Panc1 (cell line): ENCODE data around the gene RAD50. TPM values are rescaled to one million over a fixed set of nuclear protein-coding genes. Genes with fewer than 3 reads are reported as not detected.
"Not testable (repeated sequence)": the region's sequence is repeated elsewhere in the genome, so short reads cannot be mapped to it uniquely, and the experiment has no call there.

ENCODE experiments used
- ATAC-seq: fragments of 200-7000 bp; cut with Tn5 transposase; 2 replicates; pipeline ENCODE4 v1.9.1; 2020; ENCODE audit warnings: mild to moderate bottlenecking, moderate library complexity
- BruUV-seq: library from RNA; stranded (reverse); fragments of 400-500 nt; replicated peaks from 2 replicates; lab custom pipeline; 2021; lab: Mats Ljungman, UMichigan
- CTCF ChIA-PET: fragments of 300-600 bp; sonication (Branson Sonifier 250); formaldehyde crosslinking; loops from one replicate; lab custom pipeline; 2022; ENCODE audit warnings: antibody characterized with exemption; lab: Charles Lee
- POLR2A ChIA-PET: fragments of 300-600 bp; sonication (Branson Sonifier 250); formaldehyde crosslinking; loops from one replicate; lab custom pipeline; 2022; ENCODE audit warnings: antibody characterized with exemption; lab: Charles Lee
- DNase-seq: peaks from one replicate; pipeline ENCODE4 v3.0.0-alpha.2; 2010; ENCODE audit warnings: low read depth, low spot score
- H3K27ac ChIP-seq: 2 replicates; pipeline ENCODE4 v1.5.1; 2011; ENCODE audit warnings: mild to moderate bottlenecking, low read length, inconsistent platforms
- H3K27me3 ChIP-seq: fragments of 200-500 bp; sonication (Bioruptor generic); 2 replicates; pipeline ENCODE4 v1.6.0; 2014; ENCODE audit warnings: low read length, inconsistent platforms; ENCODE audit not compliant: control insufficient read depth, insufficient read depth
- H3K36me3 ChIP-seq: fragments of 200-500 bp; sonication (Bioruptor generic); 2 replicates; pipeline ENCODE4 v1.5.1; 2014; ENCODE audit warnings: inconsistent platforms, mild to moderate bottlenecking, low read length, moderate library complexity; ENCODE audit not compliant: control insufficient read depth, insufficient read depth
- H3K4me1 ChIP-seq: 2 replicates; pipeline ENCODE4 v1.5.1; 2011; ENCODE audit warnings: inconsistent platforms, mild to moderate bottlenecking, low read length, moderate library complexity; ENCODE audit not compliant: control insufficient read depth, insufficient read depth
- H3K4me3 ChIP-seq, 2 experiments: 2 replicates each; pipeline ENCODE4 v1.5.1; 2011 to 2012; ENCODE audit warnings: low read depth in 2 of 2, low read length in 2 of 2, mild to moderate bottlenecking in 2 of 2, inconsistent platforms in 1 of 2, moderate library complexity in 1 of 2
- H3K9me3 ChIP-seq: fragments of 200-500 bp; sonication (Bioruptor generic); 2 replicates; pipeline ENCODE4 v1.5.1; 2014; ENCODE audit warnings: low read depth, mild to moderate bottlenecking, inconsistent platforms, low read length, moderate library complexity; ENCODE audit not compliant: control insufficient read depth, insufficient read depth
- CTCF ChIP-seq: fragments of 450-650 bp; IDR thresholded peaks from 2 replicates; pipeline ENCODE4 v1.5.1; 2017; ENCODE audit warnings: mild to moderate bottlenecking
- POLR2AphosphoS5 ChIP-seq: IDR thresholded peaks from 2 replicates; pipeline ENCODE4 v1.6.1; 2012; ENCODE audit warnings: mild to moderate bottlenecking, low read depth, low read length, moderate library complexity
- REST ChIP-seq, 2 experiments: IDR thresholded peaks; 2 replicates each; pipeline ENCODE4 v1.6.1; 2011 to 2012; ENCODE audit warnings: low read depth in 2 of 2, control low read depth in 1 of 2, low read length in 1 of 2, mild to moderate bottlenecking in 1 of 2, moderate library complexity in 1 of 2; ENCODE audit not compliant: insufficient read depth in 1 of 2
- SIN3A ChIP-seq: IDR thresholded peaks from 2 replicates; pipeline ENCODE4 v1.6.1; 2012; ENCODE audit warnings: low read depth, mild to moderate bottlenecking, low read length, moderate library complexity, borderline replicate concordance; ENCODE audit not compliant: insufficient read depth
- TCF7L2 ChIP-seq: IDR thresholded peaks from 2 replicates; pipeline ENCODE4 v1.6.1; 2011; ENCODE audit warnings: mild to moderate bottlenecking, low read depth, low read length, inconsistent platforms
- in situ Hi-C: cut with HindIII; loops from 2 replicates; pipeline ENCODE4 v1.10.0; 2016; ENCODE audit warnings: low sequenced_read_pairs, low pct_unique_long_range_greater_than_20kb
- intact Hi-C: fragments of 100-400 bp; cut with micrococcal nuclease; formaldehyde crosslinking; loops from one replicate; pipeline ENCODE4 v1.10.0; 2022; ENCODE audit not compliant: unreplicated experiment
- total RNA-seq: library from RNA; stranded (reverse); gene quantifications from one replicate; pipeline ENCODE4 v1.2.1, GENCODE V29; 2021; ENCODE audit not compliant: unreplicated experiment

RAD50 gene
- total RNA-seq, 1 experiment from 2014 or later = 77.6 TPM

- Histone ChIP-seq H3K36me3 (no peaks in the 10 kb centered on the region), H3K4me3 (no peak overlapping the region), H3K27ac (no peak overlapping the region), H3K4me1 (no peaks in the 10 kb centered on the region), H3K9me3 (no peaks in the 10 kb centered on the region), H3K27me3 (no peaks in the 10 kb centered on the region)
- no peak for DNase-seq
- POLR2A ChIA-PET = no interaction called here
- BruUV-seq = no TSS peak
- no peak for ATAC-seq
- TF ChIP-seq TCF7L2 = no peak
- no peak for TF ChIP-seq REST (IDR thresholded peaks at IDR 0.05; ENCODE audit: insufficient read depth in 1 of 2, low read depth in 2 of 2, low read length in 1 of 2)
- TF ChIP-seq POLR2AphosphoS5 = no peak
- TF ChIP-seq SIN3A = no peak
- no peak for TF ChIP-seq CTCF
- in situ Hi-C loops (no loop called here), intact Hi-C loops (no loop called here)
- CTCF ChIA-PET = interaction anchor here (0.5 to 0.6 kb wide), 3 partner anchors 11 to 322 kb away, joined by 3 to 4 read pairs (median 3); no protein-coding TSS in a partner anchor
Measured at GRCh38 chr5:132690156-132690555, 133.4 kb downstream of the RAD50 start.

DNA sequence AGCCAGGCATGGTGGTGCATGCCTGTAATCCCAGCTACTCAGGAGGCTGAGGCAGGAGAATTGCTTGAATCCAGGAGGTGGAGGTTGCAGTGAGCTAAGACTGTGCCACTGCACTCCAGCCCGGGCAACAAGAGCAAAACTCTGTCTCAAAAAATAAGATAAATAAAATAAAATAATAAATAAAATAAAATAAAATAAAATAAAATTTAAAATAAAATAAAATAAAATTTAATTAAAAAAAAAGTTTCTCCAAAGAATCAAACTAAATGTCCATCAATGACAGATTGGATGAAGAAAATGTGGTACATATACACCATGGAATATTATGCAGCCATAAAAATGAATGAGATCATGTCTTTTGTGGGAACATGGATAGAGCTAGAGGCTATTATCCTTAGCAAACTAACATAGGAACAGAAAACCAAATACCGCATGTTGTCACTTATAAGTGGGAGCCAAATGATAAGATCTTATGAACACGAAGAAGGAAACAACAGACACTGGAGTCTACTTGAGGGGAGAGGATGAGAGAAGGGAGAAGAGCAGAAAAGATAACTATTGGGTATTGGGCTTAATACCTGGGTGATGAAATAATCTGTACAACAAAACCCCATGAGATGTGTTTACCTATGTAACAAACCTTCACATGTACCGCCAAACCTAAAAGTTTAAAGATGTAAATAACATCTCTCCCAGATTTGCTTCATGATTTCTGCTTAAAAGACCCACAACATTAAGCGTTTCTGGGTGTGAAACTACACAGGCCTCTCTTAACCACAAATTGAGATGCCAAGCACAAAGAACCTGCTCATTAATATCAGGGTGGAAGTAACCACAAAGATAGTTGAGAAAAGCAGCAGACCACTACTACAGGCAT is 135.2 kb downstream of the RAD50 start:
- in situ Hi-C loops, H3K36me3 ChIP-seq, intact Hi-C loops, H3K4me3 ChIP-seq, H3K27ac ChIP-seq, POLR2A ChIA-PET, H3K4me1 ChIP-seq, DNase-seq, H3K9me3 ChIP-seq, BruUV-seq, H3K27me3 ChIP-seq, ATAC-seq: not testable (repeated sequence)
- CTCF ChIA-PET = interaction anchor here (1.2 kb wide), 1 partner anchor 117 kb away, joined by 3 read pairs; no protein-coding TSS in a partner anchor

DNA sequence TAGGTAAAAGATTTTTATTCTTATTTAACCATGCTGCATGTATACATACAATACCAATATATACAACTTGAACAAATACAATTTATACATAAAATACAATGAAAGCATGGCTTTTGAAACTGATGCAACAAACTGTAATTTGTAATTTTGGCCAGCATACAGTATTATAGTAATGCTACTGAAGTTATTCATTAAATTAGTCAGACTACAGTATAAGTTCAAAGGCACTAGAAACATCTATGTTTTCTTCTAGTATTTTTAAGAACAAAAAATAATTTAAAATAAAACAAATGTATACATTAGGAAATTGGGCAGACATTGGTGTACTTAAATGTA is 135.8 kb downstream of the RAD50 start:
- Histone ChIP-seq H3K27ac (no peak overlapping the region; the same call in 1 of the 2 replicates), H3K9me3 (no peaks in the 10 kb centered on the region), H3K27me3 (no peaks in the 10 kb centered on the region), H3K36me3 (no peaks in the 10 kb centered on the region), H3K4me3 (no peak overlapping the region), H3K4me1 (no peaks in the 10 kb centered on the region)
- no TSS peak for BruUV-seq
- DNase-seq (no peak), ATAC-seq (no peak)
- ChIA-PET POLR2A (no interaction called here), CTCF (no interaction called here)
- TF ChIP-seq TCF7L2 (no peak), SIN3A (no peak), REST (IDR thresholded peaks at IDR 0.05; ENCODE audit: insufficient read depth in 1 of 2, low read depth in 2 of 2, low read length in 1 of 2) (no peak), POLR2AphosphoS5 (no peak), CTCF (no peak)
- intact Hi-C loops (no loop called here), in situ Hi-C loops (no loop called here)
